H9 (cell line): Measurements from ENCODE around the gene FLNA. TPM values are rescaled to one million over a fixed set of nuclear protein-coding genes. Genes with fewer than 3 reads are reported as not detected.

Source experiments
- DNase-seq: peaks from one replicate; pipeline ENCODE4 v3.0.0-alpha.2; 2017
- H2AFZ ChIP-seq: one replicate; pipeline ENCODE4 v1.6.1; 2013; ENCODE audit warnings: mild to moderate bottlenecking, low read length, control low read depth, moderate library complexity
- H2AK5ac ChIP-seq: 2 replicates; pipeline ENCODE4 v1.6.1; 2013; ENCODE audit warnings: low read length, control low read depth, mixed read lengths; ENCODE audit not compliant: insufficient read length
- H2BK120ac ChIP-seq: one replicate; pipeline ENCODE4 v1.6.1; 2013; ENCODE audit warnings: low read depth, mild to moderate bottlenecking, low read length, control low read depth, inconsistent platforms; ENCODE audit not compliant: poor library complexity, severe bottlenecking
- H2BK12ac ChIP-seq: 2 replicates; pipeline ENCODE4 v1.6.1; 2013; ENCODE audit warnings: low read length, control low read depth, mixed read lengths, low read depth; ENCODE audit not compliant: insufficient read length
- H2BK15ac ChIP-seq: 2 replicates; pipeline ENCODE4 v1.6.1; 2013; ENCODE audit warnings: low read depth, low read length, control low read depth
- H2BK20ac ChIP-seq: one replicate; pipeline ENCODE4 v1.6.1; 2013; ENCODE audit warnings: low read depth, mild to moderate bottlenecking, low read length, control low read depth, inconsistent platforms; ENCODE audit not compliant: poor library complexity, severe bottlenecking
- H2BK5ac ChIP-seq: 2 replicates; pipeline ENCODE4 v1.6.1; 2013; ENCODE audit warnings: low read length, control low read depth, mixed read lengths; ENCODE audit not compliant: insufficient read length
- H3K14ac ChIP-seq: 2 replicates; pipeline ENCODE4 v1.6.1; 2013; ENCODE audit warnings: low read length, control low read depth; ENCODE audit not compliant: insufficient read depth
- H3K18ac ChIP-seq: 2 replicates; pipeline ENCODE4 v1.6.1; 2013; ENCODE audit warnings: low read depth, mild to moderate bottlenecking, mixed read lengths, low read length, control low read depth; ENCODE audit not compliant: insufficient read length
- H3K23ac ChIP-seq: 2 replicates; pipeline ENCODE4 v1.6.1; 2013; ENCODE audit warnings: low read length, control low read depth, mixed read lengths, low read depth; ENCODE audit not compliant: insufficient read length
- H3K23me2 ChIP-seq: 2 replicates; pipeline ENCODE4 v1.6.1; 2013; ENCODE audit warnings: low read depth, mild to moderate bottlenecking, mixed read lengths, low read length, control low read depth; ENCODE audit not compliant: insufficient read length, poor library complexity, severe bottlenecking
- H3K27ac ChIP-seq: 2 replicates; pipeline ENCODE4 v1.5.1; 2013; ENCODE audit warnings: low read length, control low read depth, mixed read lengths, low read depth; ENCODE audit not compliant: insufficient read length
- H3K27me3 ChIP-seq: 2 replicates; pipeline ENCODE4 v1.6.1; 2013; ENCODE audit warnings: low read length, control low read depth, inconsistent platforms; ENCODE audit not compliant: insufficient read depth
- H3K4ac ChIP-seq: 2 replicates; pipeline ENCODE4 v1.6.1; 2013; ENCODE audit warnings: low read depth, mild to moderate bottlenecking, control low read depth, inconsistent platforms, low read length, moderate library complexity
- H3K4me1 ChIP-seq: 2 replicates; pipeline ENCODE4 v1.6.1; 2013; ENCODE audit warnings: low read length, control low read depth, inconsistent platforms; ENCODE audit not compliant: insufficient read depth
- H3K4me2 ChIP-seq: 2 replicates; pipeline ENCODE4 v1.6.1; 2013; ENCODE audit warnings: low read length, control low read depth, mixed read lengths; ENCODE audit not compliant: insufficient read length, insufficient read depth
- H3K56ac ChIP-seq: 2 replicates; pipeline ENCODE4 v1.6.1; 2013; ENCODE audit warnings: low read depth, mild to moderate bottlenecking, mixed read lengths, low read length, control low read depth; ENCODE audit not compliant: insufficient read length
- H3K79me1 ChIP-seq: 2 replicates; pipeline ENCODE4 v1.6.1; 2013; ENCODE audit warnings: low read depth, mild to moderate bottlenecking, moderate library complexity, low read length, control low read depth, inconsistent platforms; ENCODE audit not compliant: insufficient read depth, poor library complexity, severe bottlenecking
- H3K79me2 ChIP-seq: 2 replicates; pipeline ENCODE4 v1.6.1; 2013; ENCODE audit warnings: low read length, control low read depth, inconsistent platforms; ENCODE audit not compliant: insufficient read depth
- H3K9ac ChIP-seq: 2 replicates; pipeline ENCODE4 v1.6.1; 2013; ENCODE audit warnings: low read length, control low read depth, mixed read lengths; ENCODE audit not compliant: insufficient read length; ENCODE audit errors: extremely low read depth
- H3K9me3 ChIP-seq: one replicate; pipeline ENCODE4 v1.6.1; 2013; ENCODE audit warnings: low read depth, low read length, inconsistent platforms; ENCODE audit not compliant: control insufficient read depth
- H3T11ph ChIP-seq: one replicate; pipeline ENCODE4 v1.6.1; 2013; ENCODE audit warnings: mild to moderate bottlenecking, low read length, control low read depth, inconsistent platforms
- H4K20me1 ChIP-seq: one replicate; pipeline ENCODE4 v1.6.1; 2013; ENCODE audit not compliant: control insufficient read depth, insufficient read length, insufficient read depth
- H4K5ac ChIP-seq: 2 replicates; pipeline ENCODE4 v1.6.1; 2013; ENCODE audit warnings: low read depth, mild to moderate bottlenecking, mixed read lengths, low read length, control low read depth; ENCODE audit not compliant: insufficient read length
- H4K8ac ChIP-seq: replicated peaks from 2 replicates; pipeline ENCODE4 v1.6.1; 2013; ENCODE audit warnings: low read length, control low read depth, mixed read lengths, low read depth; ENCODE audit not compliant: insufficient read length
- H4K91ac ChIP-seq: 2 replicates; pipeline ENCODE4 v1.6.1; 2013; ENCODE audit warnings: low read depth, mild to moderate bottlenecking, moderate library complexity, mixed read lengths, low read length, control low read depth; ENCODE audit not compliant: insufficient read length
- H3K27ac Mint-ChIP-seq, 3 experiments: 2 replicates in 2 of 3; 3 replicates in 1 of 3; pipeline ENCODE4 v1.8.0; 2020 to 2021; ENCODE audit warnings: mixed read lengths in 3 of 3, mild to moderate bottlenecking in 1 of 3, moderate library complexity in 1 of 3
- H3K27me3 Mint-ChIP-seq: 2 replicates; pipeline ENCODE4 v1.8.0; 2021; ENCODE audit warnings: low read depth, mild to moderate bottlenecking, moderate library complexity, mixed read lengths
- H3K36me3 Mint-ChIP-seq, 3 experiments: 2 replicates in 2 of 3; 3 replicates in 1 of 3; pipeline ENCODE4 v1.8.0; 2020 to 2021; ENCODE audit warnings: low read depth in 3 of 3, mixed read lengths in 3 of 3; ENCODE audit not compliant: insufficient read depth in 1 of 3
- H3K4me1 Mint-ChIP-seq, 2 experiments: 2 replicates each; pipeline ENCODE4 v1.8.0; 2020; ENCODE audit warnings: mixed read lengths in 2 of 2
- H3K4me3 Mint-ChIP-seq, 2 experiments: 2 replicates in 1 of 2; 3 replicates in 1 of 2; pipeline ENCODE4 v1.8.0; 2020 to 2021; ENCODE audit warnings: mild to moderate bottlenecking in 2 of 2, mixed read lengths in 2 of 2, moderate library complexity in 1 of 2
- H3K9me3 Mint-ChIP-seq, 2 experiments: 2 replicates in 1 of 2; 3 replicates in 1 of 2; pipeline ENCODE4 v1.8.0; 2020; ENCODE audit warnings: mild to moderate bottlenecking in 2 of 2, mixed read lengths in 2 of 2, moderate library complexity in 1 of 2
- WGBS: extraction: QIAGEN DNeasy Blood & Tissue Kit; methylation state at CpG from one replicate; pipeline ENCODE4 v1.1.7; 2013; ENCODE audit warnings: missing lambda C conversion rate, low lambda C conversion rate, mixed read lengths; ENCODE audit not compliant: insufficient read length; ENCODE audit errors: extremely low coverage; 5-methylcytosine and 5-hydroxymethylcytosine counted together
- total RNA-seq: library from RNA; stranded (reverse); gene quantifications from 2 replicates; pipeline ENCODE4 v1.2.1, GENCODE V29; 2021
- TF ChIP-seq, protein P1 (sequence below): fragments of 200-600 bp; sonication (generic); conservative IDR thresholded peaks from 3 replicates; pipeline ENCODE4 v1.8.0; 2021; ENCODE audit warnings: antibody characterized with exemption, mild to moderate bottlenecking

The FLNA gene
- total RNA-seq, 1 experiment from 2014 or later: 957 TPM

DNA sequence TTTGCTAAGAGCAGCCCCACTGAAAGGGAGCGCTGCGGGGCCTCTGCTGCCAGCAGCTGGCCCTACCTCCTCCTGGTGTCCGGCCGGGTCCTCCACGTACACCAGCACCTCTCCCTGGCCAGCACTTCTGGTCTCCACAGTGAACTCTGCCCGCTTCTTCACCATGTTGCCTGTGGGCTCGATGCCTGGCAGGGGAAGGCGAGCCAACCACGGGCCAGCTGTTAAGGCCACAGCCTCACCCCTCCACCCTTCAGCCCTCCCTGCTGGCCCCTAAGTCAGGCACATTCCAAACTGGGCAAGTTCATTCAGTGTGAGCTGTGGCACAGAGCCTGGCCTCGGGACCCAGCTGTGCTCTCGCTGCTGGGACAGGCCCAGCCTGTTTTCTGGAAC, 7.8 kb downstream of the FLNA start:
- no peak overlapping the region for H4K8ac ChIP-seq
- no peak overlapping the region for H3K4me2 ChIP-seq
- peaks cover 17% of the 10 kb centered on the region; the same call in 1 of the 2 replicates for H3K79me2 ChIP-seq
- H2AFZ ChIP-seq: no peak overlapping the region
- TF ChIP-seq, protein P1, sequence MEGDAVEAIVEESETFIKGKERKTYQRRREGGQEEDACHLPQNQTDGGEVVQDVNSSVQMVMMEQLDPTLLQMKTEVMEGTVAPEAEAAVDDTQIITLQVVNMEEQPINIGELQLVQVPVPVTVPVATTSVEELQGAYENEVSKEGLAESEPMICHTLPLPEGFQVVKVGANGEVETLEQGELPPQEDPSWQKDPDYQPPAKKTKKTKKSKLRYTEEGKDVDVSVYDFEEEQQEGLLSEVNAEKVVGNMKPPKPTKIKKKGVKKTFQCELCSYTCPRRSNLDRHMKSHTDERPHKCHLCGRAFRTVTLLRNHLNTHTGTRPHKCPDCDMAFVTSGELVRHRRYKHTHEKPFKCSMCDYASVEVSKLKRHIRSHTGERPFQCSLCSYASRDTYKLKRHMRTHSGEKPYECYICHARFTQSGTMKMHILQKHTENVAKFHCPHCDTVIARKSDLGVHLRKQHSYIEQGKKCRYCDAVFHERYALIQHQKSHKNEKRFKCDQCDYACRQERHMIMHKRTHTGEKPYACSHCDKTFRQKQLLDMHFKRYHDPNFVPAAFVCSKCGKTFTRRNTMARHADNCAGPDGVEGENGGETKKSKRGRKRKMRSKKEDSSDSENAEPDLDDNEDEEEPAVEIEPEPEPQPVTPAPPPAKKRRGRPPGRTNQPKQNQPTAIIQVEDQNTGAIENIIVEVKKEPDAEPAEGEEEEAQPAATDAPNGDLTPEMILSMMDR: no peak
- H3K36me3 Mint-ChIP-seq: peaks cover 40 to 69% (median 67%) of the 10 kb centered on the region in 3 experiments
- no peak overlapping the region for H4K5ac ChIP-seq
- no peak overlapping the region for H2BK20ac ChIP-seq
- no peak overlapping the region for H2BK5ac ChIP-seq
- H3K27ac Mint-ChIP-seq: peak overlapping the region in 1 of 3 experiments; percentile 74; a peak in 2 of 7 replicates
- 0 out of 4 replicates have a peak, but pooled peaks cover 0 to 5% of the 10 kb centered on the region in 2 experiments for H3K4me1 Mint-ChIP-seq
- H2BK120ac ChIP-seq: no peak overlapping the region
- no peak overlapping the region for H3K23ac ChIP-seq
- no peak overlapping the region for H3T11ph ChIP-seq
- peaks cover 38 to 54% of the 10 kb centered on the region in 2 experiments for H3K9me3 Mint-ChIP-seq
- peaks cover 3% of the 10 kb centered on the region for H3K23me2 ChIP-seq
- no peak overlapping the region for H3K56ac ChIP-seq
- no peak for DNase-seq
- H3K9ac ChIP-seq: no peak overlapping the region
- H3K27ac ChIP-seq: no peak overlapping the region
- H3K4me3 Mint-ChIP-seq: no peak overlapping the region
- peaks cover 9% of the 10 kb centered on the region for H3K9me3 ChIP-seq
- WGBS: no CpG with 5 or more reads among the region's 11 CpGs
- H4K91ac ChIP-seq: no peak overlapping the region
- no peaks in the 10 kb centered on the region for H4K20me1 ChIP-seq
- no peaks in the 10 kb centered on the region for H3K79me1 ChIP-seq
- H2BK15ac ChIP-seq: no peak overlapping the region
- H3K4ac ChIP-seq: no peak overlapping the region
- no peaks in the 10 kb centered on the region for H3K4me1 ChIP-seq
- H2BK12ac ChIP-seq: no peak overlapping the region
- no peak overlapping the region for H3K18ac ChIP-seq
- H3K27me3 ChIP-seq: no peaks in the 10 kb centered on the region
- H3K27me3 Mint-ChIP-seq: peaks cover 8% of the 10 kb centered on the region
- no peak overlapping the region for H2AK5ac ChIP-seq
- H3K14ac ChIP-seq: no peak overlapping the region
